Spleen (tissue), 7 donors: ENCODE data around the gene REV3L.

ENCODE experiments used
- CTCF ChIP-seq, 11 experiments: fragments of 200-600 bp in 7 of 11; fragments of 450-650 bp in 4 of 11; sonication (generic) in 4 of 11; IDR thresholded peaks in 8 of 11; conservative IDR thresholded peaks in 3 of 11; 1 replicate in 7 of 11; 2 replicates in 4 of 11; pipeline versions ENCODE4 v1.4.0 to v1.8.0; 2016 to 2021; ENCODE audit warnings: antibody characterized with exemption in 11 of 11, inconsistent platforms in 4 of 11, mild to moderate bottlenecking in 1 of 11
- POLR2A ChIP-seq, 3 donors: fragments of 450-650 bp; IDR thresholded peaks; one replicate each; pipeline ENCODE4 v1.5.1; 2017; ENCODE audit warnings: antibody characterized with exemption in 3 of 3, mild to moderate bottlenecking in 1 of 3
- POLR2AphosphoS5 ChIP-seq, 3 donors: sonication (generic); formaldehyde crosslinking; IDR thresholded peaks; one replicate each; pipeline ENCODE4 v1.5.1; 2017; ENCODE audit warnings: antibody characterized with exemption in 3 of 3
- donor health status: DM: no; HTN: no; CAD: no; lungs with moderate emphysema.
- donor health status: DM: no; HTN: no; CAD: no.
- donor health status: DM: no; HTN: no; CAD: no.

GRCh38 chr6:111254004-111254778 lies 228.8 kb downstream of the REV3L start:
- TF ChIP-seq POLR2A (IDR thresholded peaks at IDR 0.05), result no peak
- no peak for TF ChIP-seq CTCF (IDR thresholded peaks at IDR 0.05 in 8 of 11, conservative IDR thresholded peaks at IDR 0.05 in 3 of 11)
- TF ChIP-seq POLR2AphosphoS5 (IDR thresholded peaks at IDR 0.05), result no peak
